Fibroblast of villous mesenchyme (primary cell): ENCODE measurements around the gene PRIM2. TPM values are rescaled to one million over a fixed set of nuclear protein-coding genes. Genes with fewer than 3 reads are reported as not detected.
"Not testable (repeated sequence)": the region's sequence is repeated elsewhere in the genome, so short reads cannot be mapped to it uniquely, and the experiment has no call there.

Source experiments
- DNase-seq: peaks from one replicate; pipeline ENCODE4 v3.0.0-alpha.2; 2010; ENCODE audit warnings: low read depth
- H3K4me3 ChIP-seq: 2 replicates; pipeline ENCODE4 v1.5.1; 2011; ENCODE audit warnings: low read depth, mild to moderate bottlenecking, low read length
- CTCF ChIP-seq: IDR thresholded peaks from 2 replicates; pipeline ENCODE4 v1.5.1; 2012; ENCODE audit warnings: low read depth, mild to moderate bottlenecking, low read length; ENCODE audit not compliant: insufficient read depth
- total RNA-seq: library from RNA; depleted of rRNA; stranded (reverse); fragments of >200 nt; gene quantifications from 2 replicates; pipeline ENCODE4 v1.2.3, GENCODE V29; 2012

Gene PRIM2
- total RNA-seq, 1 donor: 51.0 TPM

- H3K4me3 ChIP-seq: no peak overlapping the region
- no peak for DNase-seq
- TF ChIP-seq CTCF: no peak
Observed at GRCh38 chr6:57279013-57279412, 38.4 kb upstream of the PRIM2 start.

- no peak for TF ChIP-seq CTCF
- peak; percentile 70 for DNase-seq
- H3K4me3 ChIP-seq: no peak overlapping the region
Observed at GRCh38 chr6:57283106-57283505, 34.3 kb upstream of the PRIM2 start.

GRCh38 chr6:57283911-57284455 lies 33.4 kb upstream of the PRIM2 start:
- DNase-seq: peak; percentile 99
- no peak for TF ChIP-seq CTCF
- no peak overlapping the region for H3K4me3 ChIP-seq

GRCh38 chr6:57288136-57288535 lies 29.3 kb upstream of the PRIM2 start:
- not testable (repeated sequence) for H3K4me3 ChIP-seq, DNase-seq

- not testable (repeated sequence) for DNase-seq, H3K4me3 ChIP-seq
Observed at GRCh38 chr6:57293472-57293871, 24.0 kb upstream of the PRIM2 start.

GRCh38 chr6:57294862-57295445 lies 22.5 kb upstream of the PRIM2 start:
- TF ChIP-seq CTCF: no peak
- H3K4me3 ChIP-seq: no peak overlapping the region
- no peak for DNase-seq

GRCh38 chr6:57297505-57297904 lies 19.9 kb upstream of the PRIM2 start:
- TF ChIP-seq CTCF: no peak

GRCh38 chr6:57298741-57299140 lies 18.7 kb upstream of the PRIM2 start:
- DNase-seq: no peak
- no peak overlapping the region for H3K4me3 ChIP-seq
- TF ChIP-seq CTCF: no peak

More at GRCh38 chr6:57297505-57297904, 19.9 kb upstream of the PRIM2 start:
- no peak for DNase-seq
- H3K4me3 ChIP-seq: no peak overlapping the region
